Neural progenitor cell (in vitro differentiated cells): Measurements from ENCODE around the gene SEMA5B. TPM values are rescaled to one million over a fixed set of nuclear protein-coding genes. Genes with fewer than 3 reads are reported as not detected.

Experiments
- DNase-seq: peaks from one replicate; pipeline ENCODE4 v3.0.0-alpha.2; 2016; ENCODE audit warnings: low spot score
- H2AFZ ChIP-seq: fragments of 200-600 bp; sonication (generic); replicated peaks from 2 replicates; pipeline ENCODE4 v1.6.1; 2016; ENCODE audit warnings: antibody characterized with exemption
- H3F3A ChIP-seq: fragments of 200-600 bp; sonication (generic); 2 replicates; pipeline ENCODE4 v1.6.1; 2016; ENCODE audit warnings: antibody characterized with exemption, low read depth
- H3K27ac ChIP-seq: fragments of 200-600 bp; sonication (generic); 2 replicates; pipeline ENCODE4 v1.5.1; 2016; ENCODE audit warnings: mild to moderate bottlenecking
- H3K27me3 ChIP-seq: fragments of 200-600 bp; sonication (generic); 2 replicates; pipeline ENCODE4 v1.6.1; 2016; ENCODE audit warnings: mild to moderate bottlenecking, moderate library complexity
- H3K36me3 ChIP-seq: fragments of 200-600 bp; sonication (generic); 2 replicates; pipeline ENCODE4 v1.5.1; 2016
- H3K4me1 ChIP-seq: fragments of 200-600 bp; sonication (generic); 2 replicates; pipeline ENCODE4 v1.6.1; 2016; ENCODE audit warnings: mixed run types
- H3K4me2 ChIP-seq: fragments of 200-600 bp; sonication (generic); 2 replicates; pipeline ENCODE4 v1.6.1; 2016
- H3K4me3 ChIP-seq: fragments of 200-600 bp; sonication (generic); 2 replicates; pipeline ENCODE4 v1.5.1; 2016
- H3K79me2 ChIP-seq: fragments of 200-600 bp; sonication (generic); 2 replicates; pipeline ENCODE4 v1.6.1; 2016; ENCODE audit warnings: low read depth
- H3K9ac ChIP-seq: fragments of 200-600 bp; sonication (generic); 2 replicates; pipeline ENCODE4 v1.6.1; 2016
- H3K9me3 ChIP-seq: fragments of 200-600 bp; sonication (generic); 2 replicates; pipeline ENCODE4 v1.5.1; 2016; ENCODE audit warnings: low read depth
- H4K20me1 ChIP-seq: fragments of 200-600 bp; sonication (generic); 2 replicates; pipeline ENCODE4 v1.6.1; 2016; ENCODE audit warnings: low read depth
- H3K27ac Mint-ChIP-seq: 3 replicates; pipeline ENCODE4 v1.8.0; 2021; ENCODE audit warnings: mixed read lengths
- H3K27me3 Mint-ChIP-seq: 2 replicates; pipeline ENCODE4 v1.8.0; 2022; ENCODE audit warnings: low read depth, mild to moderate bottlenecking, inconsistent platforms, moderate library complexity, mixed read lengths; ENCODE audit not compliant: insufficient read depth
- H3K36me3 Mint-ChIP-seq: 3 replicates; pipeline ENCODE4 v1.8.0; 2021; ENCODE audit warnings: mixed read lengths
- H3K4me1 Mint-ChIP-seq: 3 replicates; pipeline ENCODE4 v1.8.0; 2021; ENCODE audit warnings: mixed read lengths
- H3K4me3 Mint-ChIP-seq: 3 replicates; pipeline ENCODE4 v1.8.0; 2021; ENCODE audit warnings: mild to moderate bottlenecking, moderate library complexity, mixed read lengths
- H3K9me3 Mint-ChIP-seq: 3 replicates; pipeline ENCODE4 v1.8.0; 2020; ENCODE audit warnings: mixed read lengths
- EZH2 ChIP-seq: fragments of 200-600 bp; sonication (generic); IDR thresholded peaks from 2 replicates; pipeline ENCODE4 v1.6.1; 2017; ENCODE audit warnings: antibody characterized with exemption, mild to moderate bottlenecking, moderate library complexity
- EZH2phosphoT487 ChIP-seq: fragments of 200-600 bp; sonication (generic); IDR thresholded peaks from 2 replicates; pipeline ENCODE4 v1.6.1; 2017; ENCODE audit warnings: antibody characterized with exemption
- total RNA-seq: library from RNA; depleted of rRNA; stranded (reverse); fragments of >200 nt; gene quantifications from 2 replicates; pipeline ENCODE4 v1.2.3, GENCODE V29; 2015; ENCODE audit warnings: low replicate concordance
- TF ChIP-seq, protein P1 (sequence below): fragments of 200-600 bp; sonication (generic); IDR thresholded peaks from 2 replicates; pipeline ENCODE4 v1.5.1; 2017; ENCODE audit warnings: antibody characterized with exemption, mild to moderate bottlenecking

SEMA5B gene
- total RNA-seq, 1 donor from 2014 or later, result 10.1 TPM

DNA sequence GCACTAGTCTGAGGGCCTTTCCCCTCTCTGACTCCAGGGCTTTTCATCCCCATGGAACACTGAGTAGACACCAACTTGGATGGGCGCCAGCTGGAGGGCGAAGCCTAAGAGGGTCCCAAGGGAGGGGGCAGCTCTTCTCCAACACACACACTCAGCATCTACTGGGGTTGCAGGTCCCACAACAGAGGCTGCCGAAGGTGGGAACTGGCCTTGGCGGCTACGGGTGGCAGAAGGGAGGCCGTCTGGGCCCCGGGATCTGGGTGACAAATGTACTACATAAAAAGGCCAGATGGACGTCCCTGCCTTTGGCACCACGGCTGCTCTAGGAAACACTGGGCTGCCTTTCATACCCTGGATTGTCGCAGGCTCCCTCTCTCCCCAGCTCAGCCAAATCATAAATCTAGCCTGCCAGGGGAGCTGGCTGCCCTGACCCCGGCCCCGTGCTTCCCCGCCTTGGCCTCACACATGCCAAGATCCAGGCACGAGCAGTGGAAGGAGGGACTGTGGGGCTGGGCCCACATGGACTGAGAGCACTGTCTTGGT lies 31.5 kb downstream of the SEMA5B start:
- Histone ChIP-seq H4K20me1 (no peaks in the 10 kb centered on the region), H3K27ac (no peak overlapping the region), H2AFZ (no peak overlapping the region), H3F3A (peaks cover 8% of the 10 kb centered on the region), H3K27me3 (no peaks in the 10 kb centered on the region), H3K4me2 (no peak overlapping the region), H3K79me2 (peaks cover 7% of the 10 kb centered on the region), H3K4me1 (peaks cover 56% of the 10 kb centered on the region), H3K36me3 (no peaks in the 10 kb centered on the region), H3K4me3 (no peak overlapping the region), H3K9ac (no peak overlapping the region), H3K9me3 (no peaks in the 10 kb centered on the region)
- peaks cover 8% of the 10 kb centered on the region for H3K36me3 Mint-ChIP-seq
- H3K27me3 Mint-ChIP-seq, result peaks cover 8% of the 10 kb centered on the region
- TF ChIP-seq, protein P1, sequence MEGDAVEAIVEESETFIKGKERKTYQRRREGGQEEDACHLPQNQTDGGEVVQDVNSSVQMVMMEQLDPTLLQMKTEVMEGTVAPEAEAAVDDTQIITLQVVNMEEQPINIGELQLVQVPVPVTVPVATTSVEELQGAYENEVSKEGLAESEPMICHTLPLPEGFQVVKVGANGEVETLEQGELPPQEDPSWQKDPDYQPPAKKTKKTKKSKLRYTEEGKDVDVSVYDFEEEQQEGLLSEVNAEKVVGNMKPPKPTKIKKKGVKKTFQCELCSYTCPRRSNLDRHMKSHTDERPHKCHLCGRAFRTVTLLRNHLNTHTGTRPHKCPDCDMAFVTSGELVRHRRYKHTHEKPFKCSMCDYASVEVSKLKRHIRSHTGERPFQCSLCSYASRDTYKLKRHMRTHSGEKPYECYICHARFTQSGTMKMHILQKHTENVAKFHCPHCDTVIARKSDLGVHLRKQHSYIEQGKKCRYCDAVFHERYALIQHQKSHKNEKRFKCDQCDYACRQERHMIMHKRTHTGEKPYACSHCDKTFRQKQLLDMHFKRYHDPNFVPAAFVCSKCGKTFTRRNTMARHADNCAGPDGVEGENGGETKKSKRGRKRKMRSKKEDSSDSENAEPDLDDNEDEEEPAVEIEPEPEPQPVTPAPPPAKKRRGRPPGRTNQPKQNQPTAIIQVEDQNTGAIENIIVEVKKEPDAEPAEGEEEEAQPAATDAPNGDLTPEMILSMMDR, result no peak
- no peak for TF ChIP-seq EZH2
- TF ChIP-seq EZH2phosphoT487, result no peak
- H3K9me3 Mint-ChIP-seq, result peaks cover 2% of the 10 kb centered on the region
- no peak overlapping the region for H3K27ac Mint-ChIP-seq
- peaks cover 67% of the 10 kb centered on the region for H3K4me1 Mint-ChIP-seq
- DNase-seq, result no peak
- H3K4me3 Mint-ChIP-seq, result no peak overlapping the region

DNA sequence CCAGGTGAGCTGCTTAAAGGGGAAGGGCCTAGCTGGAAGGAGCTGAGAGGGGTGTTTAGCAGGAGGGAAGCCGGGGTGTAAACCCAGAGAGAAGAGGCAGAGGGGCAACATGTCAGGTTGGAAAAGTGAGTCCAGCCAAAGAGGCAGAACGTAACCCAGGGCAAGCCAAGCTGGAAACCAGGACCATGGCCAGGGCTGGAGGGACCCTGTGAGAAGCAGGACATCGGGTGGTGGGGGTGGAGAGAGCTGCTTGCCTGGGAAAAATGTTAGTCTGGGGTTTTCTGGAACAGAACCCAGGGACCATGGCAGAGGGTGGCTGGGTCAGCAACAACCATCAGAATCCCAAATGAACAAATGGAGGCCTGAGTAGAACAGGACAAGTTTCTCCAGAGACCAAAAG lies 32.6 kb downstream of the SEMA5B start:
- Mint-ChIP-seq H3K27me3 (peaks cover 3% of the 10 kb centered on the region), H3K27ac (no peak overlapping the region), H3K36me3 (peaks cover 12% of the 10 kb centered on the region), H3K9me3 (peaks cover 2% of the 10 kb centered on the region), H3K4me1 (peaks cover 72% of the 10 kb centered on the region), H3K4me3 (no peak overlapping the region)
- TF ChIP-seq EZH2phosphoT487 (no peak), EZH2 (no peak)
- TF ChIP-seq, protein P1, result no peak
- Histone ChIP-seq H3K27ac (no peak overlapping the region), H4K20me1 (no peaks in the 10 kb centered on the region), H3K79me2 (peaks cover 5% of the 10 kb centered on the region), H3K9ac (no peak overlapping the region), H3K9me3 (no peaks in the 10 kb centered on the region), H3K4me2 (no peak overlapping the region), H3K4me3 (no peak overlapping the region), H3K36me3 (no peaks in the 10 kb centered on the region), H2AFZ (no peak overlapping the region), H3K4me1 (peaks cover 52% of the 10 kb centered on the region), H3K27me3 (no peaks in the 10 kb centered on the region), H3F3A (peaks cover 4% of the 10 kb centered on the region)
- no peak for DNase-seq

DNA sequence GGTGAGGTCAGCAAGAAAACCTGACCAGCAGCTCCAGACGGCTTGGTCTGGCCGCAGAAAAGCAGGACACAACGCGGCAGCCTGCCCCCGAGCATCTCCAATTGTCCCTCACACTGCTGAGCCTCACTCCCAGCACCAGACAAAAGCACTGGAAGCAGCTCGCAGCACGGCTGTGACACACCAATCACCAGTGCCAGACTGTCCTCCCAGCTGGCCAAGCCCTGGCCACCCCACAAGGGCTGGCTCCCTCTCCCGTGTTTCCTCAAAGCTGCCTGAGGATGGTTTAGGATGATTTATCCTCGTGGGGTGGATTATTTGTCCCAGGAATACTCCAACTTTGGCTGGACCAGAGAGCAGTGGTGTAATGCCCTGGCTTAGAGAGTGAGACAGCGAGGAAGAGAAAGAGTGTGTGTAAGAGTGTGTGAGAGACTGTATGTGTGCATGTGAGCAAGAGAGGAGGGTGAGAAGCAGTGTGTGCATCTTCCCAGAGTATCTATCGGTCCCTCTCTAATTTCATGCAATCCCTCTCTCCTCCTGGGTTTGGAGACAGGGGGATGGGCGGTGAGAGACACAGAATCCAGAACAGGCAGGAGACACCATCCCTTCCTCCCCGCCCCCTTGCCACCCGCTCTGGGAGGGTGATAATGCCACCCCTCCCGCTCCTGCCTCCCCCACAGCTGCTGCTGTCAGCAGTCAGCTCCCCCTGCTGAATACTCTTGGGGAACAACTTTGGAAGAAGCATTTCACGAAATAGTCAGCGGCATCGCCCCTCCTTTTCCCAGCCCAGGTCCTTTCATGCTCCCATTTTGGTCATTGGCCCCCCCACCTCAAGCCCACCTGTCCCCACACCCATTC lies 34.2 kb downstream of the SEMA5B start:
- DNase-seq, result peak; percentile 60
- Mint-ChIP-seq H3K4me1 (peaks cover 78% of the 10 kb centered on the region), H3K4me3 (peak overlapping the region; percentile 25), H3K9me3 (peaks cover 2% of the 10 kb centered on the region), H3K36me3 (peaks cover 9% of the 10 kb centered on the region), H3K27ac (peak overlapping the region; percentile 73), H3K27me3 (peaks cover 2% of the 10 kb centered on the region)
- Histone ChIP-seq H3K4me3 (no peak overlapping the region), H3K27ac (no peak overlapping the region), H3K27me3 (no peaks in the 10 kb centered on the region), H3K9ac (no peak overlapping the region), H3K36me3 (no peaks in the 10 kb centered on the region), H3K4me1 (peaks cover 47% of the 10 kb centered on the region), H4K20me1 (peaks cover 4% of the 10 kb centered on the region), H3F3A (peaks cover 8% of the 10 kb centered on the region), H3K9me3 (no peaks in the 10 kb centered on the region), H2AFZ (no peak overlapping the region), H3K79me2 (no peaks in the 10 kb centered on the region), H3K4me2 (peak overlapping the region; percentile 63)
- TF ChIP-seq EZH2phosphoT487 (no peak), EZH2 (no peak)
- TF ChIP-seq, protein P1, result no peak
